Activated naive CD8-positive, alpha-beta T cell (primary cell): ENCODE data around the gene TSC22D4.
"Not testable (repeated sequence)": the region's sequence is repeated elsewhere in the genome, so short reads cannot be mapped to it uniquely, and the experiment has no call there.

Source experiments
- H3K27ac Mint-ChIP-seq: one replicate; pipeline ENCODE4 v1.8.0; 2021; ENCODE audit warnings: mixed read lengths
- H3K27me3 Mint-ChIP-seq: one replicate; pipeline ENCODE4 v1.8.0; 2021; ENCODE audit warnings: mixed read lengths
- H3K36me3 Mint-ChIP-seq: one replicate; pipeline ENCODE4 v1.8.0; 2021; ENCODE audit warnings: mixed read lengths
- H3K4me1 Mint-ChIP-seq: one replicate; pipeline ENCODE4 v1.8.0; 2021; ENCODE audit warnings: low read depth, mixed read lengths
- H3K4me3 Mint-ChIP-seq: one replicate; pipeline ENCODE4 v1.8.0; 2021; ENCODE audit warnings: mild to moderate bottlenecking, mixed read lengths
- H3K9me3 Mint-ChIP-seq: one replicate; pipeline ENCODE4 v1.8.0; 2021; ENCODE audit warnings: low read depth, mixed read lengths

TSC22D4 gene

GRCh38 chr7:100504887-100505611 is 26.0 kb upstream of the TSC22D4 start:
- Mint-ChIP-seq H3K4me1 (no peaks in the 10 kb centered on the region), H3K27me3 (no peaks in the 10 kb centered on the region), H3K9me3 (no peaks in the 10 kb centered on the region), H3K27ac (no peak overlapping the region), H3K36me3 (no peaks in the 10 kb centered on the region), H3K4me3 (no peak overlapping the region)

DNA sequence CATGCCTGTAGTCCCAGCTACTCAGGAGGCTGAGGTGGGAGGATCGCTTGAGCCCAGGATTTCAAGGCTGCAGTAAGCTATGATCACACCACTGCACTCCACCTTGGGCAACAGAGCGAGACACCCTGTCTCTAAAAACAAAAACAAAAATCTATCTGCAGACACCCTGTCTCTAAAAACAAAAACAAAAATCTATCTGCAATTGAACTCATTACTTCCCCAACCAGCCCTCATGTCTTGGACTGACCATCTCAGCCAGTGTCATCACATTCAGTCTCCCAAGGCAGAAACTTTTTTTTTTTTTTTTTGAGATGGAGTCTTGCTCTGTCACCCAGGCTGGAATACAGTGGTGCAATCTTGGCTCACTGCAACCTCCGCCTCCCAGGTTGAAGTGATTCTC is 25.0 kb upstream of the TSC22D4 start:
- H3K27me3 Mint-ChIP-seq, H3K4me1 Mint-ChIP-seq, H3K27ac Mint-ChIP-seq, H3K4me3 Mint-ChIP-seq, H3K36me3 Mint-ChIP-seq, H3K9me3 Mint-ChIP-seq: not testable (repeated sequence)

- H3K9me3 Mint-ChIP-seq, H3K4me3 Mint-ChIP-seq, H3K4me1 Mint-ChIP-seq, H3K27me3 Mint-ChIP-seq, H3K27ac Mint-ChIP-seq, H3K36me3 Mint-ChIP-seq: not testable (repeated sequence)
These were observed 21.7 kb upstream of the TSC22D4 start for GRCh38 chr7:100500743-100501142.

- H3K27me3 Mint-ChIP-seq: no peaks in the 10 kb centered on the region
- no peak overlapping the region for H3K27ac Mint-ChIP-seq
- no peaks in the 10 kb centered on the region for H3K36me3 Mint-ChIP-seq
- H3K4me3 Mint-ChIP-seq: no peak overlapping the region
- peaks cover 8% of the 10 kb centered on the region for H3K4me1 Mint-ChIP-seq
- H3K9me3 Mint-ChIP-seq: no peaks in the 10 kb centered on the region
These were observed 17.5 kb upstream of the TSC22D4 start for GRCh38 chr7:100496509-100496908.

- no peaks in the 10 kb centered on the region for H3K27me3 Mint-ChIP-seq
- no peaks in the 10 kb centered on the region for H3K36me3 Mint-ChIP-seq
- peak overlapping the region; percentile 79 for H3K4me3 Mint-ChIP-seq
- H3K27ac Mint-ChIP-seq: no peak overlapping the region
- peaks cover 8% of the 10 kb centered on the region for H3K4me1 Mint-ChIP-seq
- no peaks in the 10 kb centered on the region for H3K9me3 Mint-ChIP-seq
These were observed 14.7 kb upstream of the TSC22D4 start for GRCh38 chr7:100493476-100494264.

- H3K27me3 Mint-ChIP-seq: no peaks in the 10 kb centered on the region
- peaks cover 8% of the 10 kb centered on the region for H3K4me1 Mint-ChIP-seq
- no peaks in the 10 kb centered on the region for H3K36me3 Mint-ChIP-seq
- H3K4me3 Mint-ChIP-seq: peak overlapping the region; percentile 79
- no peaks in the 10 kb centered on the region for H3K9me3 Mint-ChIP-seq
- H3K27ac Mint-ChIP-seq: peak overlapping the region; percentile 19
These were observed 13.9 kb upstream of the TSC22D4 start for GRCh38 chr7:100492738-100493475.

DNA sequence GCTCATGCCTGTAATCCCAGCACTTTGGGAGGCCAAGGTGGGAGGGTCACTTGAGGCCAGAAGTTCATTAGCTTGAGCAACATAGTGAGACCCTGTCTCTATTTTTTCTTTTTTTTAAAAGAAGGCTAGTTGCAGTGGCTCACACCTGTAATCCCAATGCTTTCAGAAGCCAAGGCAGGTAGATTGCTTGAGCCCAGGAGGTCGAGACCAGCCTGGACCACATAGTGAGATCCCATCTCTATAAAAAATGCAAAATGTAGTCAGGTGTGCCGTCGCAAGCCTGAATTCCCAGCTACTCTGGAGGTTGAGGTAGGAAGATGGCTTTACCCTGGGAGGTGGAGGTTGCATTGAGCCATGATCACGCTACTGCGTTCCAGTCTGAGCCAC is 12.2 kb upstream of the TSC22D4 start:
- no peaks in the 10 kb centered on the region for H3K9me3 Mint-ChIP-seq
- H3K36me3 Mint-ChIP-seq: no peaks in the 10 kb centered on the region
- no peaks in the 10 kb centered on the region for H3K27me3 Mint-ChIP-seq
- peaks cover 8% of the 10 kb centered on the region for H3K4me1 Mint-ChIP-seq
- no peak overlapping the region for H3K27ac Mint-ChIP-seq
- no peak overlapping the region for H3K4me3 Mint-ChIP-seq

DNA sequence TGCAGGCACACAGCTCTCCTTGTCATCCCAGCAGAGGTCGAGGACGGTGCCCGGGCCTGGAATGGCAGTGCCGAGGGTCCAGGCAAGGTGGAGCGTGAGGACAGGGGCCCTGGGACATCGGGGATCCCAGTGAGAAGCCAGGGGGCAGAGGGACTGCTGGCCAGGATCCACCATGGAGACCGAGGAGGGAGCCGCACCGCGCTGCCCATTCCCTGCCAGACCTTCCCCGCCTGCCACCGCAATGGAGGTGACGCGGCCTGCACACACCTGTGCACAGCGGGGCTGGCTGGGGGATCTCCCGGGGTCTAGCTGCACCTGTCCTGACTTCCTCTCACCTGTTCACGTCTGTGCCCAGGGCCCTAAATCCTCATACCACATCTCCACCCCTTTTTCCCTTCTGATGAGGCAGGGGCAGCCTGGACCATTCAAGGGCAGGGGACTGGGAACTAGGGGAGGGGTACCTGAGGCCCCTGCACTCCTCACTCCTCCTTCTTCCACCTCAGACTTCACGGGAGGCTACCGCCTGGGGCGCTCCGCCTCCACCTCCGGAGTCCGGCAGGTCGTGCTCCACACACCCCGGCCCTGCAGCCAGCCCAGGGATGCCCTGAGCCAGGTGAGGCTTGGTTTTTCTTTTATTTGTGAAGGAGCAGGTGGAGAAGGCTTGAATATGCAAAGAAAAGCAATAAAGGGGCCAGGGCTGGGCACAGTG is 11.6 kb upstream of the TSC22D4 start:
- no peak overlapping the region for H3K4me3 Mint-ChIP-seq
- no peaks in the 10 kb centered on the region for H3K9me3 Mint-ChIP-seq
- H3K36me3 Mint-ChIP-seq: no peaks in the 10 kb centered on the region
- H3K27me3 Mint-ChIP-seq: no peaks in the 10 kb centered on the region
- H3K27ac Mint-ChIP-seq: no peak overlapping the region
- H3K4me1 Mint-ChIP-seq: peaks cover 8% of the 10 kb centered on the region

GRCh38 chr7:100489824-100490223 is 10.8 kb upstream of the TSC22D4 start:
- Mint-ChIP-seq H3K27me3 (no peaks in the 10 kb centered on the region), H3K27ac (no peak overlapping the region)

DNA sequence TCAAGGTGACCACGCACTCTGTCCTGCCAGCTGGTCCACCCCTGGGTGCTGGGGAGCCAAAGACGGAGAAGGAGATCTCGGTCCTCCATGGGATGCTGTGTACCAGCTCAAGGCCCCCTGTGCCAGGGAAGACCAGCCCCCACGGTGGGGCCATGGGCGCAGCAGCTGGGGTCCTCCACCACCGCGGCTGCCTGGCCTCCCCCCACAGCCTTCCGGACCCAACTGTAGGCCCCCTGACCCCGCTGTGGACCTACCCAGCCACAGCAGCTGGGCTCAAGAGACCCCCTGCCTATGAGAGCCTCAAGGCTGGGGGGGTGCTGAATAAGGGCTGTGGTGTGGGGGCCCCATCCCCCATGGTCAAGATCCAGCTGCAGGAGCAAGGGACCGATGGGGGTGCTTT is 10.1 kb upstream of the TSC22D4 start:
- Mint-ChIP-seq H3K4me1 (peaks cover 8% of the 10 kb centered on the region), H3K27me3 (no peaks in the 10 kb centered on the region), H3K4me3 (no peak overlapping the region), H3K9me3 (no peaks in the 10 kb centered on the region), H3K27ac (no peak overlapping the region), H3K36me3 (no peaks in the 10 kb centered on the region)

More at GRCh38 chr7:100489824-100490223, 10.8 kb upstream of the TSC22D4 start:
- Mint-ChIP-seq H3K4me1 (peaks cover 8% of the 10 kb centered on the region), H3K4me3 (no peak overlapping the region), H3K9me3 (no peaks in the 10 kb centered on the region), H3K36me3 (no peaks in the 10 kb centered on the region)

GRCh38 chr7:100488333-100489095 is 9.5 kb upstream of the TSC22D4 start:
- H3K36me3 Mint-ChIP-seq: no peaks in the 10 kb centered on the region
- no peaks in the 10 kb centered on the region for H3K9me3 Mint-ChIP-seq
- no peak overlapping the region for H3K27ac Mint-ChIP-seq
- no peaks in the 10 kb centered on the region for H3K27me3 Mint-ChIP-seq
- no peak overlapping the region for H3K4me3 Mint-ChIP-seq
- peaks cover 6% of the 10 kb centered on the region for H3K4me1 Mint-ChIP-seq

- H3K27me3 Mint-ChIP-seq: no peaks in the 10 kb centered on the region
- peaks cover 6% of the 10 kb centered on the region for H3K4me1 Mint-ChIP-seq
- H3K9me3 Mint-ChIP-seq: no peaks in the 10 kb centered on the region
- no peak overlapping the region for H3K4me3 Mint-ChIP-seq
- no peaks in the 10 kb centered on the region for H3K36me3 Mint-ChIP-seq
- no peak overlapping the region for H3K27ac Mint-ChIP-seq
These were observed 7.9 kb upstream of the TSC22D4 start for GRCh38 chr7:100486753-100487446.

- Mint-ChIP-seq H3K4me1 (peaks cover 10% of the 10 kb centered on the region), H3K27me3 (no peaks in the 10 kb centered on the region), H3K27ac (no peak overlapping the region), H3K4me3 (no peak overlapping the region), H3K9me3 (no peaks in the 10 kb centered on the region), H3K36me3 (no peaks in the 10 kb centered on the region)
These were observed 7.2 kb upstream of the TSC22D4 start for GRCh38 chr7:100486111-100486636.
